BLaER1 (cell line): ENCODE measurements around the gene MED7.

Source experiments
- H3K27ac ChIP-seq: shearing (Covaris generic); formaldehyde crosslinking; 2 replicates; pipeline ENCODE4 v1.8.1; 2022
- H3K27me3 ChIP-seq: shearing (Covaris generic); formaldehyde crosslinking; 2 replicates; pipeline ENCODE4 v1.8.1; 2022
- H3K36me3 ChIP-seq: shearing (Covaris generic); formaldehyde crosslinking; 2 replicates; pipeline ENCODE4 v1.8.1; 2022
- H3K4me1 ChIP-seq: shearing (Covaris generic); formaldehyde crosslinking; 2 replicates; pipeline ENCODE4 v1.8.1; 2022
- H3K4me2 ChIP-seq: shearing (Covaris generic); formaldehyde crosslinking; 2 replicates; pipeline ENCODE4 v1.8.1; 2022
- H3K4me3 ChIP-seq: shearing (Covaris generic); formaldehyde crosslinking; 2 replicates; pipeline ENCODE4 v1.8.1; 2022
- H3K9ac ChIP-seq: shearing (Covaris generic); formaldehyde crosslinking; 2 replicates; pipeline ENCODE4 v1.8.1; 2022
- H3K9me3 ChIP-seq: shearing (Covaris generic); formaldehyde crosslinking; 2 replicates; pipeline ENCODE4 v1.8.1; 2022
- H4K20me1 ChIP-seq: shearing (Covaris generic); formaldehyde crosslinking; 2 replicates; pipeline ENCODE4 v1.8.1; 2022
- Cebpa-rat ChIP-seq: shearing (Covaris generic); IDR thresholded peaks from 2 replicates; pipeline ENCODE4 v1.8.1; 2022

The MED7 gene

DNA sequence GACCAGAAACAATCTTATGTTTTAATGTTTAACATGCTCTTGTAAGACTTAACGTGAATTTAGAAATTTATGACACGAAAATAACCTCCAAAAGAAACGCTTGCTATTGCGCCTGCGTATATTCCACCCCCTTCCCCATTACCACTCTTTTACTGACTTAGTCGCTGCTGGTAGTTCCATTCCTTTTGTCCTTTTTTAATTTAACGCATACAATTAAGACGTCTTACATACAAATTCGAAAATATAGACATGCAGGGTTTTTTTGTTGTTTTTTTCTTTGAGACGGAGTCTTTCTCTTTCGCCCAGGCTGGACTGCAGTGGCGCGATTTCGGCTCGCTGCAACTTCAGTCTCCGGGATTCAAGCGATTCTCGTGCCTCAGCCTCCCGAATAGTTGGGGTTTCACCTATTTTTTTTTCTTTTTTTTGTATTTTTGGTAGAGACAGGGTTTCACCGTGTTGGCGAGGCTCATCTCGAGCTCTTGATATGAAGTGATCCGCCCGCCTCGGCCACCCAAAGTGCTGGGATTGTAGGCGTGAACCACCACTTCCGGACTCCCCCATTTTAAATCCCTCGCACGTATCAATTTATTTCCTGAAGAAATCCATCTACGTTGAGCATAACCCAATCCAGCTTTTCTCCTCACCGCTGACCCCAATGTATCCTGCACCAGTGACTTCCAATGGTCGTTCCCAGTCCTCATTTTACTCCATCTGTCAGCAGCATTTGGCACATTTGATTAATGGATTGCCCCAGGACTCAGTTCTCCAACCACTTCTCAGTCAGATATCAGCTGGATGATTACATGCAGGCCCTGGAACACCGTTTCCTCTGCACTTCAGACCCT lies 684 bp upstream of the MED7 start:
- Histone ChIP-seq H3K4me3 (peak overlapping the region; percentile 96), H4K20me1 (no peaks in the 10 kb centered on the region), H3K4me1 (peaks cover 19% of the 10 kb centered on the region), H3K9ac (peak overlapping the region; percentile 97), H3K4me2 (peak overlapping the region; percentile 93), H3K27ac (peak overlapping the region; percentile 96), H3K9me3 (peaks cover 29% of the 10 kb centered on the region), H3K36me3 (peaks cover 31% of the 10 kb centered on the region), H3K27me3 (no peaks in the 10 kb centered on the region)
- TF ChIP-seq Cebpa-rat: no peak

DNA sequence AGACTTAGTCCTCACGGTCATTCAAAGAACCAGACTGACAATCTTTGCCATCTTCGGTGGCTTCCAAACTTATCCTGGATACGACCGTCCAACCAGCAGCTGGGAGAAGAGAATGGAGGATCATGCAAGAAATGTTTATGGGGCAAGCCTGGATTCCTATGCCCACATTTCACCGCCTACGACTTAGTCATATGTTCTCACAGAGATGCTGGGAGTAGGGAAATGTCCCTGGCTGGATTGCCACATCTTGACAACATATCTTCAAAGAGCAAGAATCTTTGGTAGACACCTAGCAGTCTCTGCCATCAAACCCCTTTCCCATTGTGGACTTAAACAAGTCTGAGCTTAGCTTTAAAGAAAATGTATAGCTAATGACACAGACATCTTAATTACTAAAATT lies 5.0 kb downstream of the MED7 start:
- Histone ChIP-seq H3K4me1 (peaks cover 56% of the 10 kb centered on the region), H3K27ac (no peak overlapping the region), H4K20me1 (no peaks in the 10 kb centered on the region), H3K4me3 (no peak overlapping the region), H3K9ac (no peak overlapping the region), H3K36me3 (peaks cover 50% of the 10 kb centered on the region), H3K9me3 (peaks cover 44% of the 10 kb centered on the region), H3K4me2 (no peak overlapping the region), H3K27me3 (no peaks in the 10 kb centered on the region)
- TF ChIP-seq Cebpa-rat: no peak

DNA sequence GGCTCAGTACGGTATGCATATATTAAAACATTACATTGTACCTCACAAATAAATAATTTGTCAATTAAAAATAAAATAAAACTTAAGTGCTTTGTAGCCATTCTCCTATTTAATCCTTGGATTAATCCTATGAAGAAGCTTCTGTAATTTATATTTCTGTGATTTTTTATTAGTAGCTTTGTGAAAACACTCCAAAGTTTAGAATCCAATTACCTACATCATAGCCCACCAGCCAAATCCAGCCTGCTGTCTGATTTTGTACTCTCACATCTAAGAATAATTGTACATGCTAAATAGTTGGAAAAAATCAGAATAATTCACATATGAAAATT lies 10.4 kb downstream of the MED7 start:
- H3K27me3 ChIP-seq: no peaks in the 10 kb centered on the region
- TF ChIP-seq Cebpa-rat: no peak
- H3K9ac ChIP-seq: no peak overlapping the region
- no peak overlapping the region for H3K4me2 ChIP-seq
- H3K36me3 ChIP-seq: peaks cover 9% of the 10 kb centered on the region
- peaks cover 4% of the 10 kb centered on the region for H3K9me3 ChIP-seq
- no peak overlapping the region for H3K4me3 ChIP-seq
- peaks cover 53% of the 10 kb centered on the region for H3K4me1 ChIP-seq
- H4K20me1 ChIP-seq: no peaks in the 10 kb centered on the region
- H3K27ac ChIP-seq: no peak overlapping the region

DNA sequence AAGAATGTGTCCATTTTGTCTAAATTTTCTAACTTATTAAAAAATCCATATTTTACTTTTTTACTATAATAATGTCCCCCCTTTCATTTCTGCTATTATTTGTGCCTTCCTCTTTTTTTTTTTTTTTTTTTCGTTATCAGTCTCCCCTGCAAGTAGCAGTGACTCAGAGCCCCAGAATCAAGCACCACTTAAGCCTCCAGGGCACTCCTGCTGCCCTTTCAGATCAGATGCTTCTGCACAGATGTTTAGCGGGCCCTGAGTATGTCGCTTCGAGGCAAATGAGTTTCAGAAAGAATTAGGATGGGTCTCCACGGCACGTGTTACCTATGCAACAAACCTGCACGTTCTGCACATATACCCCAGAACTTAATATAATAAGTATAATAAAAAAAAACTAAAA lies 11.7 kb downstream of the MED7 start:
- no peak for TF ChIP-seq Cebpa-rat
- Histone ChIP-seq H3K36me3 (no peaks in the 10 kb centered on the region), H3K4me1 (peaks cover 41% of the 10 kb centered on the region), H3K27me3 (no peaks in the 10 kb centered on the region), H3K9ac (no peak overlapping the region), H4K20me1 (no peaks in the 10 kb centered on the region), H3K27ac (no peak overlapping the region), H3K4me3 (no peak overlapping the region), H3K9me3 (no peaks in the 10 kb centered on the region), H3K4me2 (no peak overlapping the region)

DNA sequence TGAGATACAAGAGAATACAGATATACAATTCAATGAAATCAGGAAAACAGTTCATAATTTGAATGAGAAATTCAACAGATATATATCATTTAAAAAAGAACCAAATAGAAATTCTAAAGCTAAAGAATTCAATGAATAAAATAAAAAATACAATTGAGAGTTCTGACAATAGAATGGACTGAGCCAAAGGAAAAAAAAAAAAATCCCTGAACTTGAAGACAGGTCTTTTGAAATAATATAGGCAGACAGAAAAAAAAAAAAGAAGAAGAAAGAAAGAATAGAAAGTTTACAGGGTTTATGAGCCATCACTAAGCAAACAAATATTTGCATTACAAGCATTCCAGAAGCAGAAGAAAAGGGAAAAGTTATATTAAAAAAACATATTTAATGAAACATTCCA lies 21.0 kb downstream of the MED7 start:
- no peaks in the 10 kb centered on the region for H4K20me1 ChIP-seq
- H3K4me2 ChIP-seq: no peak overlapping the region
- TF ChIP-seq Cebpa-rat: no peak
- no peaks in the 10 kb centered on the region for H3K27me3 ChIP-seq
- H3K9me3 ChIP-seq: peaks cover 34% of the 10 kb centered on the region
- H3K4me1 ChIP-seq: no peaks in the 10 kb centered on the region
- no peak overlapping the region for H3K4me3 ChIP-seq
- H3K9ac ChIP-seq: no peak overlapping the region
- no peak overlapping the region for H3K27ac ChIP-seq
- H3K36me3 ChIP-seq: 0 out of 2 replicates have a peak, but pooled peaks cover 4% of the 10 kb centered on the region

DNA sequence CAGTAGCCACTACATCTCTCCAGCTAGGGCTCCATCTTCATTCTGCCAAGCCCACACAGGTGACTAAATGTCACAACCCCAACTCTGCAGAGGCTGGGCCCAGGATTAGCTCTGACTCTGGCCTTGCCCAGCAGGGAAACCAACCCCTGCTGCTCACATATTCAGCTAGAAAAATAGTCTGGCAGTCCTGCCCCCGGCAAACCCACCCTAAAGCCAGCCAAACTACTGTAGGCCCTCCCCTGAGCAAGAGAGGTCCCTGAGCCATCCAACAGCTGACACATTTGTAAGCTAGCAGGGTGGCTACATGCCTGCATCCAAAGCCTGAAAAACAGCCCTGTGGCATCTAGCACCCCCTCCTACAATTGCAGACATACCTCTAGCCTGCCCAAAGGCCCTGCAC lies 22.6 kb downstream of the MED7 start:
- Histone ChIP-seq H3K9me3 (peaks cover 34% of the 10 kb centered on the region), H3K27me3 (no peaks in the 10 kb centered on the region), H3K4me1 (no peaks in the 10 kb centered on the region), H3K36me3 (0 out of 2 replicates have a peak, but pooled peaks cover 4% of the 10 kb centered on the region), H3K9ac (no peak overlapping the region), H4K20me1 (no peaks in the 10 kb centered on the region), H3K27ac (no peak overlapping the region), H3K4me3 (no peak overlapping the region), H3K4me2 (no peak overlapping the region)
- no peak for TF ChIP-seq Cebpa-rat

DNA sequence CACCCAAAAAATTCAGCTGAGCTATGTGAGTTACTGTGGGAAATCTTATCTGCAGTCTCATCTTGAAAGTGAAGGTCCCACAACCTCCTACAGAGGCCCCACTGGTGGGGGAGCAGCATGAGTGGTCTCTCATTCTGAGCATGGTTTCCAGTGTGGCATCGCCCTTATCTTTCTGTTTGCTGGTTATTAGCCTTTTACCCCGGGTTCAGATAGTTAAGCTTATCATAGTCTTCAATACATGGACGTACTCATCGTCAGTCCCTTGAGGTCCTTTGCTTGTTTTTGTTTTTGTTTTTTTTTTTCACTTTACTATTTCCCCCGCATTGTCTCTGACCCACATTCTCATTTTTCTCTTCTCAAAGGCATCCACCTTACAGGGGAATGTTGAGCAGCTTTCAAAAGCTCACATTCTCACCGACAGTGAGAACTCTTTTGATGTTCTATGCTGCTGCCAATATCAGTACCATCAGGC lies 26.1 kb downstream of the MED7 start:
- no peaks in the 10 kb centered on the region for H3K27me3 ChIP-seq
- H3K4me3 ChIP-seq: no peak overlapping the region
- no peak for TF ChIP-seq Cebpa-rat
- no peak overlapping the region for H3K9ac ChIP-seq
- H3K27ac ChIP-seq: no peak overlapping the region
- H3K36me3 ChIP-seq: 0 out of 2 replicates have a peak, but pooled peaks cover 4% of the 10 kb centered on the region
- H3K4me2 ChIP-seq: no peak overlapping the region
- peaks cover 22% of the 10 kb centered on the region for H3K9me3 ChIP-seq
- H3K4me1 ChIP-seq: no peaks in the 10 kb centered on the region
- no peaks in the 10 kb centered on the region for H4K20me1 ChIP-seq

DNA sequence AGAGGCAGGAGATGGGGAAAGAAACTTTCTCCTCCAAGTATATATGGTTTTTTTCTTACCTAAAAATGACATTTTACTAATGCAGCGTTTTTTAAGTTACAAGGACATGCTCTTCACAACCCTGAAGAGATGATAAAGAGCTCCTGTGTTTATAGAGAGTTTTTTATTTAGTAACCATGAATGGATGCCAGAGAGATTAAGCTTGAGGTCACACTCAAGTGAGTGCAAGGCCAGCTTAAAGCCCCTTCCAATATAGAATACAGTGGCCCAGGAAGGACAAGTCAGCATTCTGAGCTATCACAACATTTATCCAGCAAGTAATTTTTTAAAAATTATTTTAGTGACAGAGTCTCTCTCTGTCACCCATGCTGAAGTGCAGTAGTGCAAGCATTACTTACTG lies 27.2 kb downstream of the MED7 start:
- H3K4me3 ChIP-seq: no peak overlapping the region
- peaks cover 12% of the 10 kb centered on the region for H3K9me3 ChIP-seq
- no peak overlapping the region for H3K4me2 ChIP-seq
- no peak overlapping the region for H3K27ac ChIP-seq
- H3K9ac ChIP-seq: no peak overlapping the region
- no peaks in the 10 kb centered on the region for H3K36me3 ChIP-seq
- no peak for TF ChIP-seq Cebpa-rat
- H3K27me3 ChIP-seq: no peaks in the 10 kb centered on the region
- H3K4me1 ChIP-seq: no peaks in the 10 kb centered on the region
- H4K20me1 ChIP-seq: no peaks in the 10 kb centered on the region

DNA sequence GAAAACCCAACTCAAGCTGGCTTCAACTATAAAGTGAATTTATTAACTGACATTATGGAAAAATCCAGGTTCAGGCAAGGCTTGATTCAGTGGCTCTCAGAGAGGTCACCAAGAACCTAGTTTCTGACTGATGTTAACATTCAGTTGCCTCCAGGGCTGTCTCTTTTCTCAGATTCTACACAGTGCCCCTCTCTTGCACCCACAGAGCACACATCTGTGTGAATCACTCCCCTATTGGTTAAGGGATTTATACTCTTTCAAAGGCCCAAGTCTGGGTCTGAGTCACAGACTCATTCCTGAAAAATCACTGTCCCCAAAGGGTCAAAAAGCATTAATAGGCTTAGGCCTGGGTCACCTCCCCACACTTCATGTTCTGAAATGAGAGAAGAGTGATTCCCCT lies 27.7 kb downstream of the MED7 start:
- no peaks in the 10 kb centered on the region for H3K36me3 ChIP-seq
- no peak overlapping the region for H3K9ac ChIP-seq
- H3K4me3 ChIP-seq: no peak overlapping the region
- H3K9me3 ChIP-seq: peaks cover 7% of the 10 kb centered on the region
- TF ChIP-seq Cebpa-rat: no peak
- no peak overlapping the region for H3K27ac ChIP-seq
- no peak overlapping the region for H3K4me2 ChIP-seq
- peaks cover 4% of the 10 kb centered on the region for H3K4me1 ChIP-seq
- no peaks in the 10 kb centered on the region for H4K20me1 ChIP-seq
- H3K27me3 ChIP-seq: no peaks in the 10 kb centered on the region

DNA sequence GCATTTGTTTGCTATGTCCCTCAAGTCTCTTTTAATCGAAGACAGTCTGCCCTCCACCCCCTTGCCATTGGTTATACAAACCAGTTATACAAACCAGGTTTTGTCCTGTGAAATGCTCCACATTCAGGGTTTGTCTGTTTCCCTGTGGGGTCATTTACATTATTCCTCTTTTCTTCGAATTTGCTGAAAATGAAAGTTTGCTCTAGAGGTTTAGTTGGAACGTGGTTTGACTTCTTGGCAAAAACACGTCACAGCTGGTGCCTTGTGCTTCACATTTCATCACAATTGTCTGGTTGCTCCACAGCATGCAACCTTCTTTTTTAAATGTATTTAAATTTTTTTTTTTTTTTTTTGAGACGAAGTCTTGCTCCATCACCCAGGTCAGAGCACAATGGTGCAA lies 29.7 kb downstream of the MED7 start:
- no peak overlapping the region for H3K4me2 ChIP-seq
- H3K9me3 ChIP-seq: no peaks in the 10 kb centered on the region
- H3K36me3 ChIP-seq: no peaks in the 10 kb centered on the region
- peaks cover 24% of the 10 kb centered on the region for H3K4me1 ChIP-seq
- no peak overlapping the region for H3K27ac ChIP-seq
- H3K9ac ChIP-seq: no peak overlapping the region
- H4K20me1 ChIP-seq: no peaks in the 10 kb centered on the region
- no peak overlapping the region for H3K4me3 ChIP-seq
- H3K27me3 ChIP-seq: no peaks in the 10 kb centered on the region
- TF ChIP-seq Cebpa-rat: no peak
